Calu3 (cell line): ENCODE measurements around the gene ANGPTL8. TPM values are rescaled to one million over a fixed set of nuclear protein-coding genes. Genes with fewer than 3 reads are reported as not detected.

Experiments used
- BruUV-seq: library from RNA; stranded (reverse); fragments of 400-500 nt; replicated peaks from 2 replicates; lab custom pipeline; 2021; lab: Mats Ljungman, UMichigan
- CTCF ChIA-PET: fragments of 300-600 bp; sonication (Branson Sonifier 250); formaldehyde crosslinking; loops from one replicate; lab custom pipeline; 2022; ENCODE audit warnings: antibody characterized with exemption; lab: Charles Lee
- DNase-seq: peaks from one replicate; pipeline ENCODE4 v3.0.0; 2022
- H3K27ac Mint-ChIP-seq: one replicate; pipeline ENCODE4 v1.8.0; 2022; ENCODE audit warnings: mixed read lengths; ENCODE audit not compliant: unreplicated experiment
- H3K27me3 Mint-ChIP-seq: one replicate; pipeline ENCODE4 v1.8.0; 2022; ENCODE audit warnings: mixed read lengths; ENCODE audit not compliant: unreplicated experiment
- H3K36me3 Mint-ChIP-seq: one replicate; pipeline ENCODE4 v1.8.0; 2022; ENCODE audit warnings: mild to moderate bottlenecking, moderate library complexity, mixed read lengths; ENCODE audit not compliant: insufficient read depth, unreplicated experiment
- H3K4me1 Mint-ChIP-seq: one replicate; pipeline ENCODE4 v1.8.0; 2022; ENCODE audit warnings: mild to moderate bottlenecking, low read depth, mixed read lengths; ENCODE audit not compliant: unreplicated experiment
- H3K4me3 Mint-ChIP-seq: one replicate; pipeline ENCODE4 v1.8.0; 2022; ENCODE audit warnings: mild to moderate bottlenecking, low read depth, moderate library complexity, mixed read lengths; ENCODE audit not compliant: unreplicated experiment
- H3K9me3 Mint-ChIP-seq: one replicate; pipeline ENCODE4 v1.8.0; 2022; ENCODE audit warnings: low read depth, mixed read lengths; ENCODE audit not compliant: unreplicated experiment
- CTCF ChIP-seq: fragments of 200-600 bp; IDR thresholded peaks from one replicate; pipeline ENCODE4 v1.8.0; 2022; ENCODE audit warnings: antibody characterized with exemption; ENCODE audit not compliant: unreplicated experiment
- intact Hi-C: fragments of 100-400 bp; cut with micrococcal nuclease; formaldehyde crosslinking; loops from one replicate; pipeline ENCODE4 v1.10.0; 2022; ENCODE audit not compliant: unreplicated experiment
- total RNA-seq: library from RNA; stranded (reverse); gene quantifications from 2 replicates; pipeline ENCODE4 v1.2.3, GENCODE V29; 2022

Gene ANGPTL8
- total RNA-seq, 1 experiment from 2014 or later, result not detected

GRCh38 chr19:11199517-11199916 lies 39.9 kb upstream of the ANGPTL8 start:
- no peaks in the 10 kb centered on the region for H3K27me3 Mint-ChIP-seq
- no peak overlapping the region for H3K4me3 Mint-ChIP-seq
- TF ChIP-seq CTCF, result no peak
- no peaks in the 10 kb centered on the region for H3K9me3 Mint-ChIP-seq
- H3K36me3 Mint-ChIP-seq, result peaks cover 20% of the 10 kb centered on the region
- CTCF ChIA-PET, result interaction anchor here (1.1 kb wide), 1 partner anchor 57 kb away, joined by 3 read pairs; no protein-coding TSS in a partner anchor
- DNase-seq, result no peak
- BruUV-seq, result no TSS peak
- H3K27ac Mint-ChIP-seq, result no peak overlapping the region
- peaks cover 18% of the 10 kb centered on the region for H3K4me1 Mint-ChIP-seq
- intact Hi-C loops, result no loop called here

- intact Hi-C loops, result loop anchor here (10.0 kb wide), 1 partner anchor 165 kb away; no protein-coding TSS in a partner anchor
- Mint-ChIP-seq H3K9me3 (no peaks in the 10 kb centered on the region), H3K27ac (no peak overlapping the region), H3K36me3 (peaks cover 20% of the 10 kb centered on the region), H3K4me3 (no peak overlapping the region), H3K27me3 (no peaks in the 10 kb centered on the region), H3K4me1 (peaks cover 20% of the 10 kb centered on the region)
- no peak for DNase-seq
- TF ChIP-seq CTCF, result no peak
- BruUV-seq, result no TSS peak
- CTCF ChIA-PET, result no interaction called here
Observed at GRCh38 chr19:11200015-11200574, 39.3 kb upstream of the ANGPTL8 start.

GRCh38 chr19:11200931-11201330 lies 38.5 kb upstream of the ANGPTL8 start:
- Mint-ChIP-seq H3K36me3 (peaks cover 24% of the 10 kb centered on the region), H3K27me3 (no peaks in the 10 kb centered on the region), H3K4me3 (no peak overlapping the region), H3K4me1 (peaks cover 20% of the 10 kb centered on the region), H3K9me3 (no peaks in the 10 kb centered on the region), H3K27ac (no peak overlapping the region)
- intact Hi-C loops, result loop anchor here (10.0 kb wide), 1 partner anchor 166 kb away; no protein-coding TSS in a partner anchor
- TF ChIP-seq CTCF, result no peak
- CTCF ChIA-PET, result no interaction called here
- BruUV-seq, result no TSS peak
- DNase-seq, result no peak

- Mint-ChIP-seq H3K4me1 (peaks cover 20% of the 10 kb centered on the region), H3K36me3 (peaks cover 27% of the 10 kb centered on the region), H3K27me3 (no peaks in the 10 kb centered on the region), H3K27ac (no peak overlapping the region), H3K4me3 (no peak overlapping the region), H3K9me3 (no peaks in the 10 kb centered on the region)
- DNase-seq, result no peak
- intact Hi-C loops, result loop anchor here (2.0 to 10.0 kb wide), 2 partner anchors 65 to 167 kb away; no protein-coding TSS in a partner anchor
- TF ChIP-seq CTCF, result no peak
- BruUV-seq, result no TSS peak
- CTCF ChIA-PET, result no interaction called here
Observed at GRCh38 chr19:11201791-11202190, 37.6 kb upstream of the ANGPTL8 start.
